GM18951 (cell line): Measurements from ENCODE around the gene MARCHF3.
"Not testable (repeated sequence)": the region's sequence is repeated elsewhere in the genome, so short reads cannot be mapped to it uniquely, and the experiment has no call there.

Source experiments
- POLR2A ChIP-seq: IDR thresholded peaks from 4 replicates; pipeline ENCODE4 v1.6.1; 2011; ENCODE audit warnings: mild to moderate bottlenecking; ENCODE audit not compliant: insufficient read length, insufficient read depth; ENCODE audit errors: extremely low read depth
- in situ Hi-C: fragments of 300-500 bp; cut with MboI; formaldehyde crosslinking; loops from one replicate; pipeline ENCODE4 v1.12.0; 2022; ENCODE audit warnings: low sequenced_read_pairs, mixed read lengths, inconsistent platforms; ENCODE audit not compliant: unreplicated experiment

The MARCHF3 gene

GRCh38 chr5:127038550-127038949 is 8.2 kb upstream of the MARCHF3 start:
- in situ Hi-C loops = no loop called here
- TF ChIP-seq POLR2A = no peak

GRCh38 chr5:127031863-127032232 is 1.5 kb upstream of the MARCHF3 start:
- in situ Hi-C loops = no loop called here
- no peak for TF ChIP-seq POLR2A

GRCh38 chr5:127031147-127031862 is 947 bp upstream of the MARCHF3 start:
- in situ Hi-C loops = no loop called here
- TF ChIP-seq POLR2A = no peak

DNA sequence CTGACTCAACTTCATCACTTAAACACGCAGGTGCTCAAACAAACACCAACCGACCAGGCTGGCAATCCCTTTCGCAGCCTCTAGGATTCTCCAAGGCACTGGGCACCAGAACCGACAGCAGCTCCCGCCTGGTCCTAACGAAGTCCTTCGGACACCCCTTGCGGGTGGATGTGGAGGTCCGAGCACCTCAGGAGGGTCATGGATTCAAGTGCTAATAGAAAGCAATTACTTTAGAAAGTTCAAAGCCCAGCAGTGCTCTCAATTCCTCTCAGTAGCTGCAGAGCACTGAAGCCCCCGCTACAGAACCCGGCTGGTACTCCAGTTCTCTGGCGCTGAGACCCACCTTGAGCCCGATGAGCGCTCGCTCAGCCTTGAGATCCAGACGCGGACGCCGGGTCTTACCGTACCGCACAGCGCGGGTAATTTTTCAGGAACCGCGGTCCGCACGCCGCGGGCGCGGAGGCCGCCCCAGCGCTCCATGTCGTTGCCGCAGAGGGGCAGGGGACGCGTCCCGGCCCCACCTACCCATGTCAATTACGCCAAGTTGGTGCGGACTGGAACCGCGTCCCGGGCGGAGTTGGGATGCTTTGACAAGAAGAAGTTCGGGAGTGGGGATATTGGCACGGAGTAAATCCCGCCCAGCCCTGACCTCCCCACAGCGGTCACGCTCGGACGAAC is 638 bp downstream of the MARCHF3 start:
- no peak for TF ChIP-seq POLR2A
- in situ Hi-C loops = no loop called here

- no peak for TF ChIP-seq POLR2A
- in situ Hi-C loops = no loop called here
These were observed 1.4 kb downstream of the MARCHF3 start for GRCh38 chr5:127028822-127029457.

GRCh38 chr5:127027539-127027938 is 2.8 kb downstream of the MARCHF3 start:
- TF ChIP-seq POLR2A = no peak
- in situ Hi-C loops = no loop called here

DNA sequence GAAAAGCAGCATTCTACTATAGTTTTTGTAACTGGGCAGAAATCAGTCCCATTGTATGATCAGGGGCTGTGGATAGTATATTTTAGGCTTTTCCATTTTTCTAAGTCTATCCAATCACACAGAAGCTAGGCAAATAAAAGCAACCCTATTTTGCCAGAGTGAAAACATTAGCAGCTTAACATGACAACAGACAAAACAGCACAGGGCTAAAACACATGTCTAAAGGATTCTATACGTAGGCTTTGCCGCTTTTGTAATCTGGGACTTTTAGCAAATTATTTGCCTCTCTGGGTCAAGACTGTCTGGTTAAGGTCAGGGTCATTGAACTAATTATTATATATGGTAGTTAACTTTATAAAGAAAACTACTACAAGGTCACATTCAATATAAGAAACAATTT is 4.2 kb downstream of the MARCHF3 start:
- in situ Hi-C loops = no loop called here
- no peak for TF ChIP-seq POLR2A

- in situ Hi-C loops = no loop called here
- TF ChIP-seq POLR2A = no peak
These were observed 4.9 kb downstream of the MARCHF3 start for GRCh38 chr5:127025467-127025866.

GRCh38 chr5:127024821-127025220 is 5.5 kb downstream of the MARCHF3 start:
- in situ Hi-C loops = no loop called here
- TF ChIP-seq POLR2A = no peak

- in situ Hi-C loops = not testable (repeated sequence)
These were observed 6.7 kb downstream of the MARCHF3 start for GRCh38 chr5:127023552-127024191.

DNA sequence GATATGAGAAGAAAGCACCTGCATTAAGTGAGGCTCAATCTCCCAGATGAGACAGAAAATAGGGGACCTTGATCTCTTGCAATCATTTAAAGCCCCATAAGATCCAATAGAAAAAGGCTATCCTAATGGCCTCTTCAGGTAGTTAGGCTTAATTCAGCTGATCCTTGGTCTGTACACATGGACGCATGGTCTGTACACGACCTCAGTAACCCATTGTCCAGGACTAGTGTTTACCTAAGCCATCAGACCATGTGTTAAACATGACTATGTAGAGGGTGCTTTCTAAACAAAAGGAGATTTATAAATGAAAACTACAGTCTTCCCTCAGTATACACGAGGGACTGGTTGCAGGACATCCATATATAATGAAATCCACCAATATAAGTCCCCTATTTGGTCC is 7.5 kb downstream of the MARCHF3 start:
- in situ Hi-C loops = no loop called here
- no peak for TF ChIP-seq POLR2A

- in situ Hi-C loops = no loop called here
- TF ChIP-seq POLR2A = no peak
These were observed 10.4 kb downstream of the MARCHF3 start for GRCh38 chr5:127019928-127020327.

DNA sequence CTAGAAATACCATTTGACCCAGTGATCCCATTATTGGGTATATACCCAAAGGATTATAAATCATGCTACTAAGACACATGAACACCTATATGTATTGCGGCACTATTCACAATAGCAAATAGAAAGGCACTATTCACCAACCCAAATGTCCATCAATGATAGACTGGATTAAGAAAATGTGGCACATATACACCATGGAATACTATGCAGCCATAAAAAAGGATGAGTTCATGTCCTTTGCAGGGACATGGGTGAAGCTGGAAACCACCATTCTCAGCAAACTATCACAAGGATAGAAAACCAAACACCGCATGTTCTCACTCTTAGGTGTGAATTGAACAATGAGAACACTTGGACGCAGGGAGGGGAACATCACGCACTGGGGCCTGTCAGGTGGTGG is 13.6 kb downstream of the MARCHF3 start:
- in situ Hi-C loops = not testable (repeated sequence)

DNA sequence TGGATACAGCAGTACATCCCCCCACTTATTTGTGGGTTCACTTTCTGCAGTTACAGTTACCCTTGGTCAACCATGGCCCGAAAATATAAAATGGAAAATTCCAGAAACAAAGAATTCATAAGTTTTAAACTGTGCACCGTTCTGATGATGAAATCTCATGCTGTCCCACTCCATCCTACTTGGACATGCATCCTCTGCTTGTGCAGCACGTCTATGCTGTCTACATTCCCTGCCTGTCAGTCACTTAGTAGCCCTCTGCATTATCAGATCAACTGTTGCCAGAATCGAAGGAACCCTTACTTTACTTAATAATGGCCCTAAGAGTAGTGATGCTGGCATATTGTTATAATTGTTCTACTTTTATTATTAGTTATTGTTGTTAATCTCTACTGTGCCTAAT is 14.6 kb downstream of the MARCHF3 start:
- in situ Hi-C loops = no loop called here
- no peak for TF ChIP-seq POLR2A
